CD4-positive, alpha-beta T cell treated with Interleukin-10 for 1 hour (primary cell): Measurements from ENCODE around the gene MIA2.
"Not testable (repeated sequence)": the region's sequence is repeated elsewhere in the genome, so short reads cannot be mapped to it uniquely, and the experiment has no call there.

Source experiments
- DNase-seq: peaks from one replicate; pipeline ENCODE4 v3.0.0-alpha.2; 2020

Gene MIA2, protein sequence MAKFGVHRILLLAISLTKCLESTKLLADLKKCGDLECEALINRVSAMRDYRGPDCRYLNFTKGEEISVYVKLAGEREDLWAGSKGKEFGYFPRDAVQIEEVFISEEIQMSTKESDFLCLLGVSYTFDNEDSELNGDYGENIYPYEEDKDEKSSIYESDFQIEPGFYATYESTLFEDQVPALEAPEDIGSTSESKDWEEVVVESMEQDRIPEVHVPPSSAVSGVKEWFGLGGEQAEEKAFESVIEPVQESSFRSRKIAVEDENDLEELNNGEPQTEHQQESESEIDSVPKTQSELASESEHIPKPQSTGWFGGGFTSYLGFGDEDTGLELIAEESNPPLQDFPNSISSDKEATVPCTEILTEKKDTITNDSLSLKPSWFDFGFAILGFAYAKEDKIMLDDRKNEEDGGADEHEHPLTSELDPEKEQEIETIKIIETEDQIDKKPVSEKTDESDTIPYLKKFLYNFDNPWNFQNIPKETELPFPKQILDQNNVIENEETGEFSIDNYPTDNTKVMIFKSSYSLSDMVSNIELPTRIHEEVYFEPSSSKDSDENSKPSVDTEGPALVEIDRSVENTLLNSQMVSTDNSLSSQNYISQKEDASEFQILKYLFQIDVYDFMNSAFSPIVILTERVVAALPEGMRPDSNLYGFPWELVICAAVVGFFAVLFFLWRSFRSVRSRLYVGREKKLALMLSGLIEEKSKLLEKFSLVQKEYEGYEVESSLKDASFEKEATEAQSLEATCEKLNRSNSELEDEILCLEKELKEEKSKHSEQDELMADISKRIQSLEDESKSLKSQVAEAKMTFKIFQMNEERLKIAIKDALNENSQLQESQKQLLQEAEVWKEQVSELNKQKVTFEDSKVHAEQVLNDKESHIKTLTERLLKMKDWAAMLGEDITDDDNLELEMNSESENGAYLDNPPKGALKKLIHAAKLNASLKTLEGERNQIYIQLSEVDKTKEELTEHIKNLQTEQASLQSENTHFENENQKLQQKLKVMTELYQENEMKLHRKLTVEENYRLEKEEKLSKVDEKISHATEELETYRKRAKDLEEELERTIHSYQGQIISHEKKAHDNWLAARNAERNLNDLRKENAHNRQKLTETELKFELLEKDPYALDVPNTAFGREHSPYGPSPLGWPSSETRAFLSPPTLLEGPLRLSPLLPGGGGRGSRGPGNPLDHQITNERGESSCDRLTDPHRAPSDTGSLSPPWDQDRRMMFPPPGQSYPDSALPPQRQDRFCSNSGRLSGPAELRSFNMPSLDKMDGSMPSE (N-terminal part only)

GRCh38 chr14:39233680-39234326, at the start of gene MIA2:
Gene MIA2 (plus strand): TSS chr14:39233915. CDS start chr14:39234115, 200 bp downstream.
- DNase-seq, result no peak

DNA sequence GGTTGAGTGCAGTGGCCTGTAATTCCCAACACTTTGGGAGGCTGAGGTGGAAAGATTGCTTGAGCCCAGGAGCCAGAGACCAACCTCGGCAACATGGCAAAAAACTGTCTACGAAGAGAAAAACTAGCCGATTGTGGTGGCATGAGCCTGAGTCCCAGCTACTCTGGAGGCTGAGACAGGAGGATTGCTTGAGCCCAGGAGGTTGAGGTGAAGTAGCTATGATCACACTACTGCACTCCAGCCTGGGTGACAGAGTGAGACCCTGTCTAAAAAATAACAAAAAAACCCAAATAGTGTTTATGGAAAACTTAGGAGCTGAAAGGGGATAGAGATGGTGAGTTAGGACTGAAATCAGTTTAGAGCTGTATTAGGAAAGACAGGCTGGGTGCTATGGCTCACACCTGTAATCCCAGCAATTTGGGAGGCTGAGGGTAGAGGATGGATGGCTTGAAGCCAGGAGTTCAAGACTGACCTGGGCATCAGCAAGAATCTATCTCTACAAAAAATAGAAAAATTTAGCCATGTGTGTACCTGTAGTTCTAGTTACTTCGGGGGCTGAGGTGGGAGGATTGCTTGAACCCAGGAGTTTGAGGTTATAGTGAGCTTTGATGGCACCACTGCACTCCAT, 49.0 kb upstream of the MIA2 start:
- no peak for DNase-seq

GRCh38 chr14:39185256-39186049, 48.3 kb upstream of the MIA2 start:
- no peak for DNase-seq

GRCh38 chr14:39186941-39187525, 46.7 kb upstream of the MIA2 start:
- no peak for DNase-seq

DNA sequence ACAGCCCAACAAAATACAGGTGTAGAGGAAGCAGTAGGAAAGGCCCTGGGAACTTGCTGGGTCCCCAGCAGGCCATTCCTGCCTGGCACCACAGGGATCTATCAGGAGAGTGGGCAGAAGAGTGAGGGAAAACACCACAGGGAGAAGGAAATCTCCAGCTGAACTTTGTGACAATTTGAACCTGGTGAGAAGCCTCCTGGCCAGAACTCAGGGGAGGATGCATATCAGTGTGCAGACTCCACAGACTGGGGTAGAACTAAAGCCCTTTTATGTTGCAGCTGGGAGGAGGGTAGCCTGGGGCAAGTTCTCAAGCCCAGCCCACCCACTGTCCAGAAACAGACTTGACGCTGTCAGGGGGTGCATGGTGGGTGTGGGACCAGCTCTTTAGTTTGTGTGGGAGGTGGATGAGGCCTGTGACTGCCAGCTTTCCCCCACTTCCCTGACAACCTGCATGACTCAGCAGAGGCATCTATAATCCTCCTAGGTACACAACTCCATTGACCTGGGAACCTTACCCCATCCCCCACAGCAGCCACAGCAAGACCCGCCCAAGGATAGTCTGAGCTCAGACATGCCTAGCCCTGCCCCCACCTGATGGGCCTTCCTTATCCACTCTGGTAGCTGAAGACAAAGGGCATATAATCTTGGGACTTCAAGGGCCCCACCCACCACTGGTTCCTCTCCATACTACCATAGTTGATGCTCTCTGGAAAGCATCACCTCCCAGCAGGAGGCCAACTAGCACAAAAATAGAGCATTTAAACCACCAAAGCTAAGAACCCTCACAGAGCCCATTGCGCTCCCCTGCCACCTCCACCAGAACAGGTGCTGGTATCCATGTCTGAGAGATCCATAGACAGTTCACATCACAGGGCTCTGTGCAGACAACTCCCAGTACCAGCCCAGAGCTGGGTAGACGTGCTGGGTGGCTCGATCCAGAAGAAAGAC, 29.8 kb upstream of the MIA2 start:
- no peak for DNase-seq

GRCh38 chr14:39207430-39207829, 26.3 kb upstream of the MIA2 start:
- not testable (repeated sequence) for DNase-seq

- no peak for DNase-seq
These were observed 22.5 kb upstream of the MIA2 start for GRCh38 chr14:39211109-39211741.

GRCh38 chr14:39212034-39212433, 21.7 kb upstream of the MIA2 start:
- no peak for DNase-seq

DNA sequence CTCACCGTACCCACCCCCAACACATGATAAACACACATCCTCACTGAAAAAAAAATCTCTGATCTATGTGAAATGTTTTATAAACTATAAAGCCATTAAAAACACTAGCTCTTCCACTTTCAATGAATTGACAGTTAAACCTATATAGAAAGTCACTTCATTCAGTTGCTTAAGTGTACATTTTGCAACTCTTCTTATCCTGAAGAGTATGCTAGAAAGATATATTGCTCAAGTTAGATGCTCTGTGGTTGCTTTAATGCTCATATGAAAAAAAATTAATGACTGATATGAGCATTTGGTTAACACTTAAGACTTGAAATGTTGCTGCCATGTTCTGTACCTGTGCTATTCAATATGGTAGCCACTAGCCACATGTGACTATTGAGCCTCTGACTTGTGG, 21.0 kb upstream of the MIA2 start:
- no peak for DNase-seq

GRCh38 chr14:39217214-39217879, 16.4 kb upstream of the MIA2 start:
- DNase-seq, result no peak

DNA sequence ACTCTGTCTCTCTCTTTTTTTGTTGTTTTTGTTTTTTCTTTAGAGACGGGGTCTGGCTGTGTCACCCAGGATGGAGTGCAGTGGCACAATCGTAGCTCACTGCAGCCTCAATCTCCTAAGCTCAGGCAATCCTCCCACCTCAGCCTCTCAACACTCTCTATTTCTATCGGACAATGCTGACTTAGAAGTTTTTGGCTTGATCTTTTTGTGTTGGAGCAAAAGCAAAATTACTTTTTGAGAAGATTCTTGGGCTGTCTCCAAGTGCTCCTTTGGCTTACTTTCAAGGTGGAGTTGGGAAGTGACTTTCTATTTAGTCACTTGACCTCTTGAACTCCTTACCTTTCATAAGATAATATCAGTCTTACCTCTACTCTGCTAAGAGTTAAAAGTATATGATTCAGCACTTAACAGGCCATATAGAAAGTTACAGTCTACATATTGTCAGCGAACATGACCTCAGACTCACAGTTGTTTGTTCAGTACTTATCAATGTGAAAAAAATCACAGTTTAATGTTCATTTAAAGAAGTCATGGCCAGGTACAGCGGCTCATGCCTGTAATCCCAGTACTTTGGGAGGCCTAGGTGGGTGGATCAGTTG, 15.4 kb upstream of the MIA2 start:
- DNase-seq, result no peak

GRCh38 chr14:39219075-39219499, 14.6 kb upstream of the MIA2 start:
- no peak for DNase-seq

DNA sequence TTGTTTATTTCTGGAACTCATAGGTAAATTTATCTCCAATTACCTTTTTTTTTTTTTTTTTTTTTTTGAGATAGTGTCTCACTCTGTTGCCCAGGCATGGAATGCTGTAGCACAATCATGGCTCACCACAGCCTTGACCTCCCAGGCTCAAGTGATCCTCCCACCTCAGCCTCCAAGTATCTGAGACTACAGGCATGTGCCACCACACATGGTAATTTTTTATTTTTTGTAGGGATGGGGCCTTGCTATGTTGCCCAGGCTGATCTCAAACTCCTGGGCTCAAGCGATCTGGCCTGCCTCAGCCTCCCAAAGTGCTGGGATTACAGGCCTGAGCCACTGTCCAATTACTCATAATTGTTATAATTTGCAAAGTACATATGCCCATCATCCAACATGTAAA, 13.2 kb upstream of the MIA2 start:
- DNase-seq, result not testable (repeated sequence)

DNA sequence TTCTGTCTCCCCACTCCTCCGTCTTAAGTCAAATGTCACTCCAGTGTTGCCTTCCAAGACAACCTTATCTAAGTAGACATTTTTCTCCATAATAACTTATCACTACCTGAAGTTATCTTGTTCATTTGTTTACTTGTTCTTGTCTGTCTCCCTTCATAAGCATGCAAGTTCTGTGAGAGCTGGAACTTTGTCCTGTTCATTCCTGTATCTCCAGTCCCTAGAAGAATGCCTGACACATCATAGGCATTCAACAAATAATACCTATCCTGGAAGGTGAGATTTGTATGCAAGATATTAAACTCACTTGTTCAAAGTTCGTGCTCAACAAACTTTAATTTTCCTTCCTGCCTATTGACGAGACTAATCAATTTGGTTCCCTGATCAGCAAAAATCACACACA, 5.7 kb upstream of the MIA2 start:
- no peak for DNase-seq

- DNase-seq, result no peak
These were observed 5.0 kb upstream of the MIA2 start for GRCh38 chr14:39228509-39229221.

- peak; percentile 71 for DNase-seq
These were observed 4.5 kb upstream of the MIA2 start for GRCh38 chr14:39229222-39229543.

DNA sequence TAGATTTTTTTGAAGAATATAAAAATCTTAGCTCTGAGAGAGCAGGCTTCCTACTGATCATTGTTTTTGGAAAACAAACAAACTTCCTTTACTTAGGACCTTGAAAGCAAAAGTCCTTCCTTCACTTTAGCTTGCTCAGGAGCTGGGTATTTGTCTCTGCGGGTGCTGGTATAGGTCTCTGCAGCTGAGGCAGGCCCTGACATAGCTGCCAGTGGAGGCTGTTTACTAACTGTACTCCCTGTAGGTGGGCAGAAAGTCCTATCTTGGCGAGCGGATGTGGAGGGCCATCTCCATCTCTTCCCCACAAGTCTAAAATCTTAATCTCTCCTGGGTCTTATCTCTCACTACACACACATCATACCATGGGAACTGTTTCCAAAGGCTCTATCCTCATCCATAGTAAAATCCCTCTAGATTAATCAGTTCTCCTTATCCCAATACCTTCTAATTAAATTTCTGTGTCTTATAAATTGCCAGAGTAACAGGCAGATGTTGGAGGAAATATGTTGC, 4.1 kb upstream of the MIA2 start:
- no peak for DNase-seq
